OCI-LY1 (cell line): ENCODE measurements around the gene SLC35G6.
"Not testable (repeated sequence)": the region's sequence is repeated elsewhere in the genome, so short reads cannot be mapped to it uniquely, and the experiment has no call there.

Experiments used
- H2AFZ ChIP-seq: fragments of 200-600 bp; sonication (generic), shearing (Covaris generic); 2 replicates; pipeline ENCODE4 v1.6.0; 2014; ENCODE audit warnings: antibody characterized with exemption, mild to moderate bottlenecking, low read length
- H3F3A ChIP-seq: fragments of 200-600 bp; sonication (generic), shearing (Covaris generic); 2 replicates; pipeline ENCODE4 v1.6.0; 2014; ENCODE audit warnings: mild to moderate bottlenecking, antibody characterized with exemption, low read length, moderate library complexity; ENCODE audit not compliant: insufficient read depth
- H3K27ac ChIP-seq: fragments of 200-600 bp; sonication (generic); 2 replicates; pipeline ENCODE4 v1.5.1; 2014; ENCODE audit warnings: low read length, mixed run types, mild to moderate bottlenecking, low read depth; ENCODE audit not compliant: poor library complexity, severe bottlenecking
- H3K27me3 ChIP-seq: fragments of 200-600 bp; sonication (generic); 2 replicates; pipeline ENCODE4 v1.6.0; 2014; ENCODE audit warnings: antibody characterized with exemption, mild to moderate bottlenecking, low read length, moderate library complexity; ENCODE audit not compliant: insufficient read depth
- H3K36me3 ChIP-seq: fragments of 200-600 bp; sonication (generic); 2 replicates; pipeline ENCODE4 v1.6.1; 2014; ENCODE audit warnings: mild to moderate bottlenecking, antibody characterized with exemption, low read length, moderate library complexity, mixed read lengths; ENCODE audit not compliant: insufficient read depth
- H3K4me1 ChIP-seq: fragments of 200-600 bp; sonication (generic); 2 replicates; pipeline ENCODE4 v1.5.1; 2014; ENCODE audit warnings: mild to moderate bottlenecking, low read length, moderate library complexity; ENCODE audit not compliant: insufficient read depth, severe bottlenecking
- H3K4me2 ChIP-seq: fragments of 200-600 bp; sonication (generic), shearing (Covaris generic); 2 replicates; pipeline ENCODE4 v1.6.1; 2014; ENCODE audit warnings: low read length
- H3K4me3 ChIP-seq: fragments of 200-600 bp; sonication (generic); 2 replicates; pipeline ENCODE4 v1.5.1; 2014; ENCODE audit warnings: low read length, low read depth, mild to moderate bottlenecking, mixed read lengths; ENCODE audit not compliant: poor library complexity, severe bottlenecking
- H3K79me2 ChIP-seq: fragments of 200-600 bp; shearing (Covaris generic); 2 replicates; pipeline ENCODE4 v1.6.1; 2016; ENCODE audit warnings: mixed run types, low read length, mixed read lengths; ENCODE audit not compliant: insufficient read depth
- H3K9ac ChIP-seq: fragments of 200-600 bp; sonication (generic), shearing (Covaris generic); 2 replicates; pipeline ENCODE4 v1.6.1; 2014; ENCODE audit warnings: mild to moderate bottlenecking, low read length, mixed read lengths
- H3K9me2 ChIP-seq: fragments of 200-600 bp; sonication (generic), shearing (Covaris generic); 2 replicates; pipeline ENCODE4 v1.6.1; 2014; ENCODE audit warnings: low read depth, mild to moderate bottlenecking, low read length, mixed read lengths
- H3K9me3 ChIP-seq: fragments of 200-600 bp; shearing (Covaris generic); 2 replicates; pipeline ENCODE4 v1.6.1; 2014; ENCODE audit warnings: low read length, mixed read lengths
- H4K20me1 ChIP-seq: fragments of 200-600 bp; sonication (generic), shearing (Covaris generic); 2 replicates; pipeline ENCODE4 v1.6.0; 2016; ENCODE audit warnings: mild to moderate bottlenecking, low read length; ENCODE audit not compliant: insufficient read depth
- CTCF ChIP-seq: fragments of 200-600 bp; sonication (generic), shearing (Covaris generic); IDR thresholded peaks from 2 replicates; pipeline ENCODE4 v1.5.1; 2017; ENCODE audit warnings: mild to moderate bottlenecking, antibody characterized with exemption, low read length, moderate library complexity, mixed read lengths
- EZH2 ChIP-seq: fragments of 200-600 bp; sonication (generic), shearing (Covaris generic); IDR thresholded peaks from 2 replicates; pipeline ENCODE4 v1.8.0; 2017; ENCODE audit warnings: borderline replicate concordance, mixed run types, mild to moderate bottlenecking, antibody characterized with exemption, low read length, moderate library complexity, mixed read lengths

Gene SLC35G6

GRCh38 chr17:7478276-7479212 is 2.7 kb upstream of the SLC35G6 start:
- Histone ChIP-seq H3K27me3 (no peaks in the 10 kb centered on the region), H3K9ac (peak overlapping the region; percentile 85), H3K4me1 (peaks cover 54% of the 10 kb centered on the region), H4K20me1 (no peaks in the 10 kb centered on the region), H2AFZ (no peak overlapping the region), H3K9me3 (no peaks in the 10 kb centered on the region), H3K4me2 (peak overlapping the region; percentile 69), H3F3A (no peaks in the 10 kb centered on the region), H3K27ac (peak overlapping the region; percentile 77), H3K36me3 (no peaks in the 10 kb centered on the region), H3K9me2 (no peaks in the 10 kb centered on the region), H3K4me3 (peak overlapping the region; percentile 76), H3K79me2 (peaks cover 12% of the 10 kb centered on the region)
- TF ChIP-seq EZH2 (no peak), CTCF (no peak)

GRCh38 chr17:7479213-7480088 is 1.8 kb upstream of the SLC35G6 start, which contains the start of gene ZBTB4:
Gene ZBTB4 (minus strand): TSS chr17:7479631. CDS start chr17:7466801, 12,830 bp downstream.
- H3K4me1 ChIP-seq, result peaks cover 54% of the 10 kb centered on the region
- no peak within 1 kb of the TSS for H2AFZ ChIP-seq
- peak within 1 kb of the TSS; percentile 98 for H3K4me2 ChIP-seq
- H3K27ac ChIP-seq, result peak within 1 kb of the TSS; percentile 88
- no peaks in the 10 kb centered on the region for H3F3A ChIP-seq
- H4K20me1 ChIP-seq, result no peaks in the 10 kb centered on the region
- peak within 1 kb of the TSS; percentile 76 for H3K4me3 ChIP-seq
- peaks cover 12% of the 10 kb centered on the region for H3K79me2 ChIP-seq
- H3K9me2 ChIP-seq, result no peaks in the 10 kb centered on the region
- no peaks in the 10 kb centered on the region for H3K36me3 ChIP-seq
- no peaks in the 10 kb centered on the region for H3K27me3 ChIP-seq
- H3K9ac ChIP-seq, result peak within 1 kb of the TSS; percentile 96
- TF ChIP-seq EZH2 (no peak), CTCF (no peak)
- no peaks in the 10 kb centered on the region for H3K9me3 ChIP-seq

DNA sequence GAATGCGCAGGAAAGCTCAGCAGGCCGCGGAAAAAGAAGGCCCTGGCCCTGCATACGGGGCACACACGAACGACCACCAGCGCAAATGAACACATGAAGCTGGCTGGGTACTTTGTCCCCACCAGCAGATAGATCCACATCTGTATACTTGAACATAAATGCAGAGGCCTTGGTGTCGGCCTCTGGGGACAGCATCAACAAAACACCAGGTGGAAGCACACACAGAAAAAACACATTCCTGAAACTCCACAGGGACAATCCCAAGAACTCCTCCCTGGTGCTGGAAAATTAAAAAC is 1.2 kb upstream of the SLC35G6 start:
- peak overlapping the region; percentile 88 for H3K27ac ChIP-seq
- H3K4me3 ChIP-seq, result peak overlapping the region; percentile 76
- no peak overlapping the region for H2AFZ ChIP-seq
- H3K27me3 ChIP-seq, result no peaks in the 10 kb centered on the region
- no peaks in the 10 kb centered on the region for H4K20me1 ChIP-seq
- H3K36me3 ChIP-seq, result no peaks in the 10 kb centered on the region
- H3K4me1 ChIP-seq, result peaks cover 54% of the 10 kb centered on the region
- no peaks in the 10 kb centered on the region for H3K9me3 ChIP-seq
- peaks cover 14% of the 10 kb centered on the region for H3K79me2 ChIP-seq
- H3K9me2 ChIP-seq, result no peaks in the 10 kb centered on the region
- H3K4me2 ChIP-seq, result peak overlapping the region; percentile 98
- TF ChIP-seq CTCF (no peak), EZH2 (no peak)
- peak overlapping the region; percentile 96 for H3K9ac ChIP-seq
- no peaks in the 10 kb centered on the region for H3F3A ChIP-seq

GRCh38 chr17:7481842-7482741 is 846 bp downstream of the SLC35G6 start:
- not testable (repeated sequence) for H2AFZ ChIP-seq, H3F3A ChIP-seq, H3K36me3 ChIP-seq, H3K4me3 ChIP-seq, H3K4me2 ChIP-seq, H3K9me2 ChIP-seq, H3K9me3 ChIP-seq, H4K20me1 ChIP-seq, H3K9ac ChIP-seq, H3K27me3 ChIP-seq
- Histone ChIP-seq H3K4me1 (peaks cover 55% of the 10 kb centered on the region), H3K27ac (peak overlapping the region; percentile 98), H3K79me2 (peaks cover 23% of the 10 kb centered on the region)
